HL-60 (cell line): ENCODE data around the gene SDS.
A peak's percentile ranks its signal among the peaks of the same experiment; 100 is the strongest.

Experiments used
- GABPA ChIP-seq: IDR thresholded peaks from 2 replicates; pipeline ENCODE4 v1.6.1; 2012; ENCODE audit warnings: low read depth
- POLR2AphosphoS5 ChIP-seq: IDR thresholded peaks from 2 replicates; pipeline ENCODE4 v1.6.1; 2012; ENCODE audit warnings: low read depth
- TF ChIP-seq, protein P1 (sequence below): IDR thresholded peaks from one replicate; pipeline ENCODE4 v1.5.1; 2011; ENCODE audit warnings: low read length, control low read depth, inconsistent platforms; ENCODE audit not compliant: insufficient read depth
- TF ChIP-seq, protein P2 (sequence below): IDR thresholded peaks from 2 replicates; pipeline ENCODE4 v1.6.1; 2012; ENCODE audit warnings: low read depth; ENCODE audit not compliant: insufficient replicate concordance

DNA sequence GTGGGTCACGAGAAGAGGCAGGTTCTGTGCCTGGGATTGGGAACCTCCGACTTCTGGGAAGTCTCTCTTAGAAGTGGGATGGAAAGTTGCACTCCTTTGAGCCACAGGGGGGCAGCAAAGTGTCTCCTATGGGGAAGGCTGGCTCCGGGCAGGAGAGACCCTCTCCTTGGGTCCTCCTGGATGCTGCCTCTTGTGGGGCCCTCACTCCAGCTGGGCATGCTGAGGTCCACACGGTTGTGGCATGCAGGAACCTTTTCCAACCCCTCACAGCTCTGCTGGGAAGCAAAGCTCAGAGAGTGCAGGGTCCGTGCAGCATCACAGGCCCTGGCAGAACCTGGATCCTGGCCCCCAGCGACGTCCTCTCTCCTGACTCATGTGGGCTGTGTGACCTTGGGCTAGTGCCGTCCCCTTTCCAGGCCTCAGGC is 35.9 kb upstream of the SDS start:
- TF ChIP-seq, protein P1, sequence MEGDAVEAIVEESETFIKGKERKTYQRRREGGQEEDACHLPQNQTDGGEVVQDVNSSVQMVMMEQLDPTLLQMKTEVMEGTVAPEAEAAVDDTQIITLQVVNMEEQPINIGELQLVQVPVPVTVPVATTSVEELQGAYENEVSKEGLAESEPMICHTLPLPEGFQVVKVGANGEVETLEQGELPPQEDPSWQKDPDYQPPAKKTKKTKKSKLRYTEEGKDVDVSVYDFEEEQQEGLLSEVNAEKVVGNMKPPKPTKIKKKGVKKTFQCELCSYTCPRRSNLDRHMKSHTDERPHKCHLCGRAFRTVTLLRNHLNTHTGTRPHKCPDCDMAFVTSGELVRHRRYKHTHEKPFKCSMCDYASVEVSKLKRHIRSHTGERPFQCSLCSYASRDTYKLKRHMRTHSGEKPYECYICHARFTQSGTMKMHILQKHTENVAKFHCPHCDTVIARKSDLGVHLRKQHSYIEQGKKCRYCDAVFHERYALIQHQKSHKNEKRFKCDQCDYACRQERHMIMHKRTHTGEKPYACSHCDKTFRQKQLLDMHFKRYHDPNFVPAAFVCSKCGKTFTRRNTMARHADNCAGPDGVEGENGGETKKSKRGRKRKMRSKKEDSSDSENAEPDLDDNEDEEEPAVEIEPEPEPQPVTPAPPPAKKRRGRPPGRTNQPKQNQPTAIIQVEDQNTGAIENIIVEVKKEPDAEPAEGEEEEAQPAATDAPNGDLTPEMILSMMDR = peak; percentile 35
- TF ChIP-seq POLR2AphosphoS5 = no peak
- TF ChIP-seq, protein P2, sequence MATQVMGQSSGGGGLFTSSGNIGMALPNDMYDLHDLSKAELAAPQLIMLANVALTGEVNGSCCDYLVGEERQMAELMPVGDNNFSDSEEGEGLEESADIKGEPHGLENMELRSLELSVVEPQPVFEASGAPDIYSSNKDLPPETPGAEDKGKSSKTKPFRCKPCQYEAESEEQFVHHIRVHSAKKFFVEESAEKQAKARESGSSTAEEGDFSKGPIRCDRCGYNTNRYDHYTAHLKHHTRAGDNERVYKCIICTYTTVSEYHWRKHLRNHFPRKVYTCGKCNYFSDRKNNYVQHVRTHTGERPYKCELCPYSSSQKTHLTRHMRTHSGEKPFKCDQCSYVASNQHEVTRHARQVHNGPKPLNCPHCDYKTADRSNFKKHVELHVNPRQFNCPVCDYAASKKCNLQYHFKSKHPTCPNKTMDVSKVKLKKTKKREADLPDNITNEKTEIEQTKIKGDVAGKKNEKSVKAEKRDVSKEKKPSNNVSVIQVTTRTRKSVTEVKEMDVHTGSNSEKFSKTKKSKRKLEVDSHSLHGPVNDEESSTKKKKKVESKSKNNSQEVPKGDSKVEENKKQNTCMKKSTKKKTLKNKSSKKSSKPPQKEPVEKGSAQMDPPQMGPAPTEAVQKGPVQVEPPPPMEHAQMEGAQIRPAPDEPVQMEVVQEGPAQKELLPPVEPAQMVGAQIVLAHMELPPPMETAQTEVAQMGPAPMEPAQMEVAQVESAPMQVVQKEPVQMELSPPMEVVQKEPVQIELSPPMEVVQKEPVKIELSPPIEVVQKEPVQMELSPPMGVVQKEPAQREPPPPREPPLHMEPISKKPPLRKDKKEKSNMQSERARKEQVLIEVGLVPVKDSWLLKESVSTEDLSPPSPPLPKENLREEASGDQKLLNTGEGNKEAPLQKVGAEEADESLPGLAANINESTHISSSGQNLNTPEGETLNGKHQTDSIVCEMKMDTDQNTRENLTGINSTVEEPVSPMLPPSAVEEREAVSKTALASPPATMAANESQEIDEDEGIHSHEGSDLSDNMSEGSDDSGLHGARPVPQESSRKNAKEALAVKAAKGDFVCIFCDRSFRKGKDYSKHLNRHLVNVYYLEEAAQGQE = no peak
- no peak for TF ChIP-seq GABPA
